H4 (cell line): Measurements from ENCODE around the gene RASA3. TPM values are rescaled to one million over a fixed set of nuclear protein-coding genes. Genes with fewer than 3 reads are reported as not detected.

Experiments used
- DNase-seq: peaks from one replicate; pipeline ENCODE4 v3.0.0-alpha.2; 2015; ENCODE audit warnings: low spot score
- total RNA-seq: library from RNA; depleted of rRNA; stranded (reverse); fragments of >200 nt; shearing (Covaris generic); gene quantifications from 2 replicates; pipeline ENCODE4 v1.2.3, GENCODE V29; 2014; rRNA removed

Gene RASA3
- total RNA-seq, 1 experiment from 2014 or later = 6.3 TPM

DNA sequence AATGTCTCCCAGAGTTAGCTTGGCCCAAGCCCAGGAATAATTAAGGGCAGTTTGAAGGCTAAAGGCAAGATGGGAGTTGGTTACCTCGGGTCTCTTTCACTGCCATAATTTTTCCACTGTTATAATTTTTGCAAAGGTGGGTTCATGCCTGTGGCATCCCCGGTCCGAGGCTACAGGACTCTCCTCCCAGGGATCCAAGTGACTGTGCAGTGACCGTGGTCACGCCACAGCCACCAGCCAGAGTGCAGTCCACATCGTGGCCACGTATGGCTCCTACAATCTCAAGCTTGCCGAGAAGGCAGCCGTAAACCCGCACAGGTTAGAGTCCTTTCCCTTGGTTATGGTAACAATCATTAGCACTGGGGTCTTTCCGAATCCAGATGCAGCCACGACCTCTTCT is 195.3 kb downstream of the RASA3 start:
- DNase-seq = no peak

DNA sequence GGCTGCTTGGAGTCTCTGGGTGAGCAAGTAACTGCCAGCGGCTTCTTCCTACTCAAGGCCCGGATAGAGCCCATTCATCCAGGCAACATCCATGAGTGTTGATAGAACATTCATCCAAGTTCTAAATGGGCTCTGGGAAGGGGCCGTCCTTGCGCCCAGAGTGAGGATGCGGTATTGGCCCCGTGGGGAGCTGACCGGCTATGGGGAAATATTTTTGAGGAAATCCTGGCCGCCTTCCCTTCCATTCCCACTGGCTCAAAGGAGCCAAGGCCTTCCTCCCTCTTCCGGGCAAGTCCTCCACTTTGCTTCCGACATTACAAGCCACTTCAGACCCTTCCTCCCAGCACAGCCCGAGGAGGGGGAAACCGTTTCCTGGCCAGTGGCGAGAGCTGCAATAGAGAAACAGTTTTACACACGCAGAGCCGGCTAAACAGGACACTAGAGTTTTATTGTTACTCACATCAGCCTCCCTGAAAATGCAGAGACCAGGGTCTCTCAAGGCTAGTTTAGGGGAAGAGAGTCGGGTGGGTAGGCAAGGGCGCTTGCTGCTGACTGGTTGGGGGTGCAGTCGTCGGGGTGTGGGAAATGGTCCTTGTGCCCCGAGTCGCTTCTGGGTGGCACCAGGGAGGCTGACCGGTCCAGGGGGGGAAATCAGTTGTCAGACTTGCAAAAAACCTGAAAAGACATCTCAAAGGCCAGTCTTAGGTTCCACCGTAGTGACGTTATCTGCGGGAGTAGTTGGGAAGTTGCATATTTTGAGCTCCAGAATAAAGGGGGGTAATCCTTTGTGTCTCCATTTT is 196.1 kb downstream of the RASA3 start:
- no peak for DNase-seq

DNA sequence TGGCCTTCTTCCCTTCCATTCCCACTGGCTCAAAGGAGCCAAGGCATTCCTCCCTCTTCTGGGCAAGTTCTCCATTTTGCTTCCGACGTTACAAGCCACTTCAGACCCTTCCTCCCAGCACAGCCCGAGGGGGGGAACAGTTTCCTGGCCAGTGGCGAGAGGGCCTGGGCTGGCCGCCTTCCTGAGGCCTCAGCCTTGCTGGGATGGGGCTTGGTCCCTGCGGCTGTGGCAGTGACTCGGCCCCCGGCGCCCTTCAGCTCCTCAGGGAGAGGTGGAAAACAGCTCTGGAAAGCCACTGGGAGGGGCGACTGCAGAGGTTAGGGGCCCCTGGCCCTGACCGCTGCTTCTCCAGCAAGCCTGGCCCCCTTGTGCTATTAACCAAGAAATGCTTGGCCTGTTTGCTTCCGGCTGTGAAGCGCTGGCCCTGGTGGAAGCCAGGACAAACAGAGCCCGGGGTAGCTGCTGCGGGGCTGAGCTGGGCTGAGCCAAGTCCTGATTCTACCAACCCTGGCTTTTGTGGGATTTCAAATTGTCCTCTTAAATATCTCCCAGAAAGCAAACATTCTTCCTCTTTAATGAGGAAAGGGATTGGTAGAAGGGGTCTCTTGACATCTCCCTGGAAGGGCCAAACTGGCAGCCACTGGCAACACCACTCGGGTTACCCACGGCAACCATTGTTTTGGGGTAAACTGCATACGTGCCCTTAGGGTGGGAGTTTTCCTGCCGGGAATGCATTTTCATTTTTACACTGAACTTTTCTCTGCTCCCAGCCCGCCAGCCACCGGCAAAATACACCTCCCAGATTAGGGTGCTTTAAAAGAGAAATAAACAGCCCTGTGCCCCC is 197.2 kb downstream of the RASA3 start:
- DNase-seq = no peak

DNA sequence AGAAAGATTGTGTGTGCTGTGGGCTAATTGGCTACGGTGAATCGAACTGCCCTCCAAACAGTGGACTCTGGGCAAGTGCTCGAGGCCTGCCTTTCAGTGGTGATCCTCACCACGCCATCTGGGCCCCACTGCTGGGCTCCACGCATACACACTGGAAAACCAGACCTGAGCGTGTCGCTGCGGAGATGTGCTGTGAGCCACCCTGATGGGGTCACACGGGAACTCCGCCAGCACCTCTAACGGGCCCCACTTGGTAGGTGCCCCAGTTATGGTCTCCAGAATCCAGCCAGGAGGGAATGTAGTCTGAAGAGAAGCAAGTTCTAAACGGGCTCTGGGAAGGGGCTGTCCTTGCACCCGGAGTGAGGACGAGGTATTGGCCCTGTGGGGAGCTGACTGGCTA is 197.8 kb downstream of the RASA3 start:
- DNase-seq = no peak

- no peak for DNase-seq
Observed at GRCh38 chr13:113933901-113934300, 198.5 kb downstream of the RASA3 start.

- DNase-seq = no peak
Observed at GRCh38 chr13:113931841-113932459, 200.5 kb downstream of the RASA3 start.

DNA sequence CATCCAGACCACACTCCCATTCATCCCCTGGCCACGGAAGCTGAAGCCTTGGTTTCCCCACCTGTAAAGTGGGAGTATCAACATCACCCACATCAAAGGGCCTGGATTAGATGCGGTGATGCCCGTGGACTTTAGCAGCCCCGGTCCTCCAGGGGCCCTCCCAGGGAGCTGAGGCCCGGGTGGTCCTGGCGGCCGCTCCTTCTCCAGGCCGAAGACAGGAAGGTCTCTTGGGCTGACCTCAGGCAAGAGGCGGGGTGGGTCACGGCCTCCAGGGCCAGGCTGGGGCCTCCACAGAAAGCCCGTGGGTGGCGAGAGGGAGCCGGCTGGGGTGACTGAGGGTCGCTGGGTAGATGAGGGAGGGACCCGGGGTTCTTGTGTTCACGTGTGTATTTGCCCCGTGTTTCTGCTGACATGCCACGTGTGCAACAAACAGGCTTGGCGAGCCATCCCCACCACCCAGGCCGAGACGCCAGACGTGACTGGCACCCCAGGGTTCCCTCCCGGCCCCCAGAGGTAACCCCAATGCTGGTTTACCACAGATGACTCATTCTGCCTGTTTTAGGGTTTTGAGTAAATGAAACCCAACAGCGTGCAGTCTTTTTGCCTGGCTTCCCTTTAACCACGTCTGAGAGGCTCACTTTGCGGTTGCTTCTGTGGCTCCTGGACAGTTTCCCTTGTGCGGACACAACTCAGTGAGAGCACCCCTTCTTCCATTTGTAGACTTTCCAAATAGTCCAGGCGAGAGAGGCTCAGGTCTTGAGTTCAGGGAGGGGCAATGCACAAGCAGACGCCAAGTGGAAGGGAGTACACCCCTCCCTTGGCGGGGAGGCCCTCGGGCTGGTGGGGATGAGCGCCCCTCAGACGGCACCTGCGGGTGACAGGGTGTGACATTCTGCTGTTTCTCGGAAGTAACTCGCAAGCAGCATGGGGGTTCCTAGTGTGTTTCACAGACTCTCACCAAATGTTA is 201.5 kb downstream of the RASA3 start:
- DNase-seq = no peak

GRCh38 chr13:113929628-113930615 is 202.5 kb downstream of the RASA3 start:
- no peak for DNase-seq

GRCh38 chr13:113928685-113929627 is 203.5 kb downstream of the RASA3 start:
- DNase-seq = no peak

Other genes with a start within 250 kb of the RASA3 start
- gene C13orf46, start 158.5 kb downstream of the RASA3 start, total RNA-seq = not detected in 2 replicates
- gene CFAP97D2, start 46.6 kb upstream of the RASA3 start, total RNA-seq = not detected in 2 replicates
- gene CDC16, start 102.3 kb upstream of the RASA3 start, total RNA-seq = 17.0 and 17.6 TPM in 2 replicates
- 6.8 and 10.4 TPM in 2 replicates for gene UPF3A, start 149.0 kb upstream of the RASA3 start, total RNA-seq
- 13.9 and 23.9 TPM in 2 replicates for gene CHAMP1, start 181.9 kb upstream of the RASA3 start, total RNA-seq